SJCRH30 (cell line): ENCODE results near the gene SMYD3. TPM values are rescaled to one million over a fixed set of nuclear protein-coding genes. Genes with fewer than 3 reads are reported as not detected.

Source experiments
- DNase-seq, 2 experiments: peaks; one replicate each; pipeline ENCODE4 v3.0.0-alpha.2; 2015 to 2020
- H3K27ac ChIP-seq: fragments of 250-450 bp; sonication (Bioruptor Pico); 2 replicates; pipeline ENCODE4 v1.5.1; 2020; ENCODE audit warnings: mild to moderate bottlenecking, moderate library complexity
- H3K27me3 ChIP-seq: fragments of 250-450 bp; sonication (Bioruptor Pico); 2 replicates; pipeline ENCODE4 v1.5.1; 2020; ENCODE audit warnings: mild to moderate bottlenecking, moderate library complexity
- H3K36me3 ChIP-seq: fragments of 250-450 bp; sonication (Bioruptor Pico); 2 replicates; pipeline ENCODE4 v1.5.1; 2020; ENCODE audit warnings: mild to moderate bottlenecking, moderate library complexity
- H3K4me1 ChIP-seq: fragments of 250-450 bp; sonication (Bioruptor Pico); 2 replicates; pipeline ENCODE4 v1.5.1; 2020; ENCODE audit warnings: mild to moderate bottlenecking, moderate library complexity
- H3K4me3 ChIP-seq: fragments of 250-450 bp; sonication (Bioruptor Pico); 2 replicates; pipeline ENCODE4 v1.5.1; 2020; ENCODE audit warnings: mild to moderate bottlenecking, moderate library complexity
- H3K9me3 ChIP-seq: fragments of 250-450 bp; sonication (Bioruptor Pico); replicated peaks from 2 replicates; pipeline ENCODE4 v1.5.1; 2020; ENCODE audit warnings: mild to moderate bottlenecking, moderate library complexity
- total RNA-seq: library from RNA; depleted of rRNA; stranded (reverse); fragments of >200 nt; shearing (Covaris generic); gene quantifications from 2 replicates; pipeline ENCODE4 v1.2.3, GENCODE V29; 2014

SMYD3 gene
- total RNA-seq, 1 experiment from 2014 or later, result 18.1 TPM

DNA sequence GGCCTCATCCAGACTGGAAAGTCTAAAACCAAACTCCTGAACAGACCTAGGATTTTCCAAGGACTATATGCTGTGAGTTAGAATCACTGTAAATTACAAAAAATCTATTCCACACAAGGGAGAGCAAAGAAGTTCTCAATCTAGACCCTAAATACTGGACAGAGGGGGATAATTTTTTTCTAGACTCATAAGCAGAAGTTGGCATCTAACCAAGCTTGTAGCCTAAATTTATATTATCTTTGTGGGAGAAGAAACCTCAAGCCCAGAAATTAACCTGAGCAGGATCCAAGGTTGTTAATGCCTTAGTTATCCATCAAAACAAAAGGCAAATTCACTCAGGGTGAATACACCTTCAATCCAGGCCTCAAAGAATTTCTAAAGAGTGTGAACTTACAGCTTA, 290.2 kb downstream of the SMYD3 start:
- H3K27ac ChIP-seq, result no peak overlapping the region
- H3K27me3 ChIP-seq, result no peaks in the 10 kb centered on the region
- no peaks in the 10 kb centered on the region for H3K9me3 ChIP-seq
- no peak overlapping the region for H3K4me3 ChIP-seq
- no peaks in the 10 kb centered on the region for H3K36me3 ChIP-seq
- no peaks in the 10 kb centered on the region for H3K4me1 ChIP-seq
- DNase-seq, result no peak

DNA sequence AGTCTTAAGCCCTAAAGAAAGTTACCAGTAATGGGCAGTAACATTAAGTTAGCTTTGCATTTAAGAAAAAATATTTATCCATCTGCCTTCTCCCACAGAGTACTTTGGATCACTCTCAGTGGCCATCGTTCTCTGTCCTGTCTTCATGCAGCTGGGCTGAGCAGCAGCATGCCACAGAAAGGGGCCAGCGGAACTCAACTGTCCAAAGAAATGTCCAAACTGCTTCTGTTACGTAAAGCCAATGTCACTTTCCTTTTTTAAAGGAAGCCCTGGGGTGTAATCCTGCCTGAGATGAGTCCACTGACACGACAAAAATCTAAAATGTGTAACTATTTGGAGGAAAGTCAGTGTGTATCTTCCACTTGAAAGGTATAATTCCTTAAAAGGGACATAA, 291.6 kb downstream of the SMYD3 start:
- Histone ChIP-seq H3K9me3 (no peaks in the 10 kb centered on the region), H3K36me3 (no peaks in the 10 kb centered on the region), H3K4me3 (no peak overlapping the region), H3K27ac (peak overlapping the region; percentile 2; the same call in 1 of the 2 replicates), H3K27me3 (no peaks in the 10 kb centered on the region), H3K4me1 (no peaks in the 10 kb centered on the region)
- DNase-seq, result no peak

DNA sequence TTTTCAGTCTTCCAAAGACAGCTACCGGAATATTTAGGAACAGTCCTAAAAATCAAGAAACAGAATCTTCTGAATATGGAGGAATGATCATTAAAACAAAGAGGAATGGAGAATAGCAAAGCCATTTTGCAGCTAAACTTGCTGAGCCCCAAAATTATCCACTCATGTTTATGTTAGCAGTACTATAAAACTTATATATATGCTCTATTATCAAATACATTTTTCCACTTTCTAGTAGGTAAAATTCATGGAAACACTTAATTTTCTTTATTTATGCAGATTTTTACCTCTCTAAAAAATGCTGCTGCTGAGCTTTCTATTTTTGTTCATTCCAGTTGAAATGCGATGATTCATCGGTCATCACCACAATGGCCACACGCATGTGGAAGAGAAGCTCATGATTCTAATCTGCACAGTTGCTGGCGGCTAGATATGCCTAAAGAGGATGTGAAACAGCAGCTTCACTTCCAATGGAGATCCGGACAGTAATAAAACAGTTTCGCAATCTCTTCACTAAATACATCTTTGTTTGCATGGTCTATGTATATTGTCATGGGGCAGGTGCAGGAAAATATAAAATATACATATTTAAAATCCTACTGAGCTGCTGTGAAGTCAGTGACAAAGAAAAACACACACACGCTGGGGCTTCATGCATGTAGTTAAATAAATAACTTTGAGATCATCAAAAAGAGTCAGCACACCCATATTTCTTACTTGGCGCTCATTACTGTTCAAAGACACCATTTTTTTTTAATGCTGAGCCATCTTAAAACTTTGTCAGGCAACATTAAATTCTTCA, 292.2 kb downstream of the SMYD3 start:
- H3K4me1 ChIP-seq, result no peaks in the 10 kb centered on the region
- peak; percentile 36 to 52 for DNase-seq
- H3K4me3 ChIP-seq, result no peak overlapping the region
- H3K27me3 ChIP-seq, result no peaks in the 10 kb centered on the region
- no peaks in the 10 kb centered on the region for H3K36me3 ChIP-seq
- H3K9me3 ChIP-seq, result no peaks in the 10 kb centered on the region
- peak overlapping the region; percentile 2; the same call in 1 of the 2 replicates for H3K27ac ChIP-seq

DNA sequence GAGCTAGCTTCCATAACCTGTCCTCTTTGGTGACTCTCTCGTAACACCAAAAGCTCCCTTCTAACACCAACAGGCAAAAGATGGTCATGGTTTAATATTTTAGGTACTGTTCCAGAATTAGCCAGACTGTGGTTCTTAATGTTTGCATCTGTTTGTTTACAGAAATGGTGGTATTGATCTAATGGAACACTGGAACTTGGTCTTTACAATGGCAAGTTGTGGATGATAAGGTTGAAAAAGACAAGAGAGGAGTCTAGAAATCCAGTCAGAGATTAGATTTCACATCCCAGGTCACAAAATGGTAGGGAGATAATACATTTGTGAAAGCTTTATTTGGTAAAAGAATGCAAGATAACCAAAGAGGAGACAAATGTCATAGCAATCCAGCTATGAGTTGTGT, 293.1 kb downstream of the SMYD3 start:
- Histone ChIP-seq H3K27ac (no peak overlapping the region), H3K36me3 (no peaks in the 10 kb centered on the region), H3K4me3 (no peak overlapping the region), H3K9me3 (no peaks in the 10 kb centered on the region), H3K27me3 (no peaks in the 10 kb centered on the region), H3K4me1 (no peaks in the 10 kb centered on the region)
- DNase-seq, result no peak

DNA sequence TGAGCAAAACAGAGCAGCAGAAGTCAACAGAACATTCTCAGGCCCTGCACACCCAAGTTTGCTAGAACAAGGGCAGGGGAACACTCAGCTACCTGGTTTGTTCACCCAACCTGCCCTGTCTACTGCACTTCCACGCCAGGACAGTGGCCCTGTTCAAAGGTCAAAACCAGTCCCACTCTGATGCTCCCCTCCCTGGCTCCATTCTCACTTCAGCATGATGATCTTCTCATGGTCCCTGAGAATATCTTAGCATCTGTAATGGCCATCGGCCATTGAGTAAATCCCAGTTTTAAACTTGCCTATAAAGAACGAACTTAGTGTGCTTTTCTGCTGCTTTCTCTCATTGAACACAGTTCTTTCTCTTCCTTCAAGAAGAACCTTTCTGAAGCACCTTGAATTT, 293.6 kb downstream of the SMYD3 start:
- Histone ChIP-seq H3K27ac (no peak overlapping the region), H3K36me3 (no peaks in the 10 kb centered on the region), H3K27me3 (no peaks in the 10 kb centered on the region), H3K9me3 (no peaks in the 10 kb centered on the region), H3K4me1 (no peaks in the 10 kb centered on the region), H3K4me3 (no peak overlapping the region)
- DNase-seq, result no peak

DNA sequence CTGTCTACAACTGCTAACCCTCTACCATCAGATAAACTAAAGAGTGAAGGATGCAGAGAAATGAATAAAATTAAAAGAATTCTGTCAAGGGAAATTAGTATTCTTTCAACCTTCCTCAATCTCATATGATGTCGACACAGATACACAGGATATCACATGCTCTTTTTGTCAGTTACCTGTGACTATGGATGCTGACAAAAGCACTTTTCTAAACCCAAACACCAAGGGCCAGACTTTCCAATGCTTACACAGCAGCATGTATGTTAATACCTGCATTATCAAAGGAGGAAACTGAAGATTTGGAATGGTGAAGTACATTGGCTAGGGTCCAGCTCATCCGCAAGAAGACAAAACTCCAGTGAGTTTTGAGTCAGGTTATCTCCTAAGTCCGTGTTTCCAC, 294.0 kb downstream of the SMYD3 start:
- Histone ChIP-seq H3K27me3 (no peaks in the 10 kb centered on the region), H3K36me3 (no peaks in the 10 kb centered on the region), H3K27ac (no peak overlapping the region), H3K9me3 (no peaks in the 10 kb centered on the region), H3K4me3 (no peak overlapping the region), H3K4me1 (no peaks in the 10 kb centered on the region)
- DNase-seq, result no peak

DNA sequence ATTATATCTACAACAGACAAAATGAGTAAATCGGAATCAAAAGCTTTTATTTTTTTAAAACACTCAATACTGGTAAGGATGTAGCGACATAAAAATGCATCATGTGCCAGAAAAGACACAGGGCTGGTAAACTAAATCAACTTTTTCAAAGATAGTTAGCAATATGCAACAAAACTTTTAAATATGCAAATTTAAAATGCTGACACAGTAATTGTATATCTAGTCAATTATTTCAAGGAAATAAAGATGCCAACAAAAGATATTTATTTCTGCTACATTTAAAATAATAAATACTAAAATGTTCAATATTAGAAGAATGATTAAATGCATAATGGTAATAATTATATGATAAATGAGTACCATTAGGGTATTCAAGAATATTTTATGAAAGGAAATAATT, 295.1 kb downstream of the SMYD3 start:
- Histone ChIP-seq H3K4me1 (no peaks in the 10 kb centered on the region), H3K27me3 (no peaks in the 10 kb centered on the region), H3K4me3 (no peak overlapping the region), H3K9me3 (no peaks in the 10 kb centered on the region), H3K27ac (no peak overlapping the region), H3K36me3 (no peaks in the 10 kb centered on the region)
- no peak for DNase-seq

DNA sequence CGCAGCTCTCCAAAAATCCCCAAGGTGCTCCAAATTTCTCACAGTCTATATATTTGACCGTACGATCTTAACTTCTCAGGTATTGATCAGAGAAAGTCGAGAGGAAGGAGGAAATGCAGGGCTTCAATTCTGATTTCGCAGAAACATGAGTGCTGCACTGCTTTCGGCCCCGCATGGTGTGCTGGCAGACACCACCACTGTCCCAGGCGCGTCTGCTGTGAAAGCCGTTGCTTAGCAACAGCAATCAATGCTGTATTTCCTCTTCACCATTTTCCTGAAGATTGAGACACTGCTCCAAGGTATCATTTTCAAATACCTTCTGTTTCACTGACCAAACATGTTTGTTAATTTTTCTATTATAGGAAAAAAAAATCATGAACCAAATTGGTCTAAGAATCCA, 296.3 kb downstream of the SMYD3 start:
- H3K4me1 ChIP-seq, result no peaks in the 10 kb centered on the region
- no peaks in the 10 kb centered on the region for H3K9me3 ChIP-seq
- no peaks in the 10 kb centered on the region for H3K27me3 ChIP-seq
- H3K27ac ChIP-seq, result no peak overlapping the region
- no peak for DNase-seq
- no peak overlapping the region for H3K4me3 ChIP-seq
- H3K36me3 ChIP-seq, result no peaks in the 10 kb centered on the region

DNA sequence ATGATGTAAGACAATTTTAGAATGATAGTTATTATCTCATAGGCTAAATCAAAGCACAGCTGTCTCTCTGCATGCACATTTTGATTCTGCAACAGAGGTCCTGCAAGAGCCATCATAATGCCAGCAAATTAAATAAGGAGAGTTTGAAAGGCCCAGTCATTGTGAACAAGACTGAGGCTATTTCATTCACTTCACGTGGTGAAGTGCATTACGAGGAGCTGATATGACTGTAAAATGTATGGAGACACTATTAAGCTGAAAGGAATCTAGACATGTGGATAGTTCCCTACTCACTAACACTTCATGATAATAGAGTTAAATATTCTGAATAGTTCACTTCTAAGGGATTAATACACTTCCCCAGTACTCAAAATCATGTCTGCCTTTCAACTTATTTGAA, 299.0 kb downstream of the SMYD3 start:
- DNase-seq, result no peak
- Histone ChIP-seq H3K36me3 (no peaks in the 10 kb centered on the region), H3K27me3 (no peaks in the 10 kb centered on the region), H3K27ac (no peak overlapping the region), H3K4me3 (no peak overlapping the region), H3K9me3 (no peaks in the 10 kb centered on the region), H3K4me1 (no peaks in the 10 kb centered on the region)

DNA sequence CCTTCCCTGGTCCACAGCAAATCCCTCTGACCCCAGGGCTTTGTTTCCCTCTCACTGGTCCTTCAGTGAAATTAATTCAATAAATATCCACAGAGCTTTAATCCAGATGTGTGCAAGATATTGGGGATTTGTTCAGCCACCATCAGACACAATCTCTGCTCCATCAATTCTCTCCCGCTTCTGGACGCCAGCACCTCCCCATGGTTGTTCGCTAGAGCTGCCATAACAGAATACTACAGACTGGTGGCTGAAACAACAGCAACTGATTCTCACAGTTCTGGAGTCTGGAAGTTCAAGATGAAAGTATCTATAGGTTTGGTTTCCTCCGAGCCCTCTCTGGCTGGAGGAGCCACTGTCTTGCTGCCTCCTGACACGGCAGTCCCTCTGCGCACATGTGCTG, 303.9 kb downstream of the SMYD3 start:
- Histone ChIP-seq H3K4me1 (no peaks in the 10 kb centered on the region), H3K27me3 (no peaks in the 10 kb centered on the region), H3K9me3 (no peaks in the 10 kb centered on the region), H3K36me3 (no peaks in the 10 kb centered on the region), H3K4me3 (no peak overlapping the region), H3K27ac (no peak overlapping the region)
- no peak for DNase-seq

DNA sequence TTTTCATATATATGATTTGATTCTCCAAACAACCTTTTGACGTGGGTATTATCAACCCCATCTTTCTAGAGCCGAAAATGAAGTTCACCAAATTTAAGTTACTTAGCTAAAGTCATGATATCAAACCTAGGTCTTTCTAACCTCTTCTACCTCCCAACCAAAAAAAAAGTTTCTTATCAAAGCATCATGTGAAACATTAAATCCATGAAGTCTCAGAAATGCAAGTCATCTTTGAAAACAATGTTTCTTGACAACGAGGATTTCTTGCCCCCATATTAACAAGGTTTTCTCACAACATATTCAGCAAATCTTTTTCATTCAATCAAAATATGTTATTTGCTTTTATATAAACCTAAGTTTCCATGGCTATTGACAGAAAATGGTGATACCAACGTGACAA, 306.3 kb downstream of the SMYD3 start:
- Histone ChIP-seq H3K4me1 (no peaks in the 10 kb centered on the region), H3K36me3 (no peaks in the 10 kb centered on the region), H3K27ac (no peak overlapping the region), H3K27me3 (no peaks in the 10 kb centered on the region), H3K9me3 (no peaks in the 10 kb centered on the region), H3K4me3 (no peak overlapping the region)
- DNase-seq, result no peak

DNA sequence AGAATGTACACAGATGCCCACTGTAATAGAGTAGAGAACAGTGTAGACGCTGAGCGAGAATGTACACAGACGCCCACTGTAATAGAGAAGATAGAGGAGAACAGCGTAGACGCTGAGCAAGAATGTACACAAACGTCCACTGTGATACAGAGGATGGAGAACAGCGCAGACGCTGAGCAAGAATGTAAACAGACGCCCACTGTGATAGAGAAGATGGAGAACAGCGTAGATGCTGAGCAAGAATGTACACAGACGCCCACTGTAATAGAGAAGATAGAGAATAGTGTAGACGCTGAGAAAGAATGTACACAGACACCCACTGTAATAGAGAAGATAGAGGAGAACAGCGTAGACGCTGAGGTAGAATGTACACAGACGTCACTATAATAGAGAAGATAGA, 306.9 kb downstream of the SMYD3 start:
- no peaks in the 10 kb centered on the region for H3K36me3 ChIP-seq
- no peak overlapping the region for H3K27ac ChIP-seq
- H3K9me3 ChIP-seq, result no peaks in the 10 kb centered on the region
- DNase-seq, result no peak
- no peaks in the 10 kb centered on the region for H3K27me3 ChIP-seq
- no peak overlapping the region for H3K4me3 ChIP-seq
- no peaks in the 10 kb centered on the region for H3K4me1 ChIP-seq

DNA sequence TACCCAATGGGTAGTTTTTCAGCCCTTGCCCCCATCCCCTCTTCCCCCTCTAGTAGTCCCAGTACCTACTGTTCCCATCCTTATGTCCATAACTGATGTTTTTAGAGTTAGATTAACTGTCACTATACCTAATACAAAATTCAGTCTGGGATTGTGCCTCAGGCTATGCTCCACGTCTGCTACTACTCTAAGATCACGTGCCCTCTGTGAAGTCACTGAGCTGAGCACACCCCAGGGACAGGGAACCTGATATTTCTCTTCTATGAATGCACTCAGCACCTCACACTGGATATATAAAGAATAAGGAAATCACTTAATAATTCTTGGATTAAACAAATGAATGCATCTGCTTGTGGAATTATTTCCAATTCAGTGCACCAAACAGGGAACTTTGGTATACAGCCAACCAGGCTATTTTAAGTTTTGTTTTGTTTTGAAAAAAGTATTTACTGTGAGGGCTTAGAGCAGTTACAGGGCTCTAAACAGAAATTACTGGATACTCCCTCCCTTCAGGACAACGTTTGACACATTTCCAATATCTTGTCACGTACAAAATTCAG, 307.9 kb downstream of the SMYD3 start:
- H3K4me1 ChIP-seq, result no peaks in the 10 kb centered on the region
- DNase-seq, result peak; percentile 19 to 44
- H3K27ac ChIP-seq, result no peak overlapping the region
- no peak overlapping the region for H3K4me3 ChIP-seq
- no peaks in the 10 kb centered on the region for H3K27me3 ChIP-seq
- no peaks in the 10 kb centered on the region for H3K9me3 ChIP-seq
- no peaks in the 10 kb centered on the region for H3K36me3 ChIP-seq

DNA sequence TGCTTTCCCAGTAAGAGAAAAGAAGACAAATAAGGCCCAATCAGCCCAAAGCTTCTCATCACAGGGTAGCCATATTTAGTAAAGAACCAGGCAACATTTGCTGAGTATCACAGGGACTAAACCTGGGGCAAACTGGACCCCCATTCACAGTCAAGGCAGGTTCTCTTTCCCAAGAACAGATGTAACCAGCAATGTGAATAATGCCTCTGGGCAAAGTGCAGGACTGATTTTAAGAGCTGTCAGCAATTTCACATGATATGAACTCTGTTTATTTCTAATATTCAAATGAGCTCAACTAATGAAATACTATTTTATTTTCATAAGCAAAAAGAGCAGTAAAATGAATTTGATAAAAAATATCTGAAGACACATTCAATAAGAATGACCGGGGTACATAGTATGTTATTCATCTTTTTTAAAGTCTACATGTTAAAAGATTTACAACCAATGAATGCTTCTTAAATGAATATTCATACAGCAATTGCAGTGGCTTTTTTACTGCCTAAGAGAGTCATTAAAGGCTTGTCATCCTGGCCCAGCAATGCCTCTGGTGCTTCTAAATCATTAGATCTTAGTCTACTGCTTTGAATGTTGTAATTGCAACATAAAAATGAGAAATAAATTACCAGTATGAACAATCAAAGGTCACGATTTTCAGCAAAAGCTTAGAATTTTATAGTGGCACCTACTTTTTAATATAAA, 308.8 kb downstream of the SMYD3 start:
- Histone ChIP-seq H3K9me3 (no peaks in the 10 kb centered on the region), H3K4me3 (no peak overlapping the region), H3K27me3 (no peaks in the 10 kb centered on the region), H3K27ac (no peak overlapping the region), H3K36me3 (no peaks in the 10 kb centered on the region), H3K4me1 (no peaks in the 10 kb centered on the region)
- DNase-seq, result no peak

DNA sequence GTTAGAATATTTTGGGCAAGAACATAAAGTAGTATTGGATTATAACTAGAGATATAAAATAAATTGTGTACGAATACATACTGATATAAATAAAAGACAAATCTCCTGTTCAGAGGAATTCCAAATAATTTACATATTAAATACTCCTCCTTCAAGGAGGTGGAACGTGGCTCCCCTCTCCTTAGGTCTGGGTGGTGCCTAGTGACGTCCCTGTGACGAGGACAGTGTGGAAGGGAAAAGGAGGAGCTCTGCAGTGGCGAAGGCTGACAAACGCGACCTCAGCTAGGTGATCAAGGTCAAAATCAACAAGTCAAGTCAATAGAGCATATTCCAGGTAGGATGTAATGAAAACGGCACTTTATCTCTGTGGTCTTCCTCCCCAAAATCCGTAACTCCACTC, 310.0 kb downstream of the SMYD3 start:
- Histone ChIP-seq H3K27ac (no peak overlapping the region), H3K4me1 (no peaks in the 10 kb centered on the region), H3K27me3 (no peaks in the 10 kb centered on the region), H3K4me3 (no peak overlapping the region), H3K9me3 (no peaks in the 10 kb centered on the region), H3K36me3 (no peaks in the 10 kb centered on the region)
- no peak for DNase-seq
